ENCODE measurements around the gene PRMT1. TPM values are rescaled to one million over a fixed set of nuclear protein-coding genes. Genes with fewer than 3 reads are reported as not detected.

The PRMT1 gene
- total and polyA plus RNA-seq, 2 of the 13 experiments (the other 11 are each of a cell fraction or from before 2014, with no cell fraction given), result 324 to 374 TPM

DNA sequence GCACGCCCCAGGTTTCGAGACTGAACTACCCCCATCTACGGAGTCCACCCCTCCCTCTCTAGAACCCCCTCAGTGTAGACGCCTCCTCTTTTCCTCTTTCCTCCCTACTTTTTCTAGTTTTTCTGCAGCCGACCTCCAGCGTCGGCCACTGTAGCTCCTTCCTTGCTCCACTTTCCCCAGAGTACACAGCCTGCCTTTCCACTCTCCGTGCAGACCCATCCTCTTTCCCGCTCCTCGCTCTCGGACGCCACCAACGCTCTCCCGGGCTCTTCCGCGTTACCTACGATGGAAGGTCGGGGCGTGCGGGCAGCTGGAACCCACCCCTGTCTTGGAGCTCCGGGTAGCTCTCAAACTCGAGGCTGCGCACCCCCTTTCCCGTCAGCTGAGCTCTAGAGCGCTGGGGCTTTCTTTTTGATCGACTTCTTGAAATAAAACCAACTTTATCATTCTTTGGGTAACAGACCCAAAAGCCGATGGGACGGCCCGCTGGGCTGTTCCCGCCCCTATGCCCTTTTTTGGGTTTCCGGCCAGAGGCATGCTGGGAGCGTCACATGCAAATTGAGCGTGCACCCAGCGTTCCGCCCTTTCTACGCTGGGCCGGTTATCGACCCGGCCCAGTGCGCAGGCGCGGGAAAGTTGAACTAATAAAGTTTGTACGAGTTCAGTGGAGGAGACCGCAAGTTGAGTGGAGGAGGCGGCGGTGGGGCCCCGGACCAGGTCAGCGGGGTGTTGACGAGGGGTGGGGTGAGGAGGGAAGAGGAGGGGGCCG lies 11.5 kb upstream of the PRMT1 start, which contains the start of the genes BCL2L12 and IRF3 (continued):
- TF ChIP-seq MTA3 (CRISPR knock-in tag; IDR thresholded peaks at IDR 0.05) (no peak), CCDC6 (CRISPR knock-in tag; IDR thresholded peaks at IDR 0.05) (no peak), RFX1 (IDR thresholded peaks at IDR 0.05) (no peak), MATR3 (CRISPR knock-in tag; IDR thresholded peaks at IDR 0.05) (no peak), PCBP2 (optimal IDR thresholded peaks at IDR 0.05; ENCODE audit: low read depth, low read length, poor library complexity, severe bottlenecking) (no peak), SMAD3 (CRISPR knock-in tag; IDR thresholded peaks at IDR 0.05) (peak; percentile 29; the same call in 1 of the 2 replicates), ZNF30 (CRISPR knock-in tag; IDR thresholded peaks at IDR 0.05) (no peak), CHD2 (IDR thresholded peaks at IDR 0.05; ENCODE audit: low read depth, low read length) (no peak), WIZ (CRISPR knock-in tag; IDR thresholded peaks at IDR 0.05) (no peak), MED1 (CRISPR knock-in tag; IDR thresholded peaks at IDR 0.05) (no peak), MBD4 (IDR thresholded peaks at IDR 0.05; ENCODE audit: borderline replicate concordance, low read length) (no peak), PTBP1 (IDR thresholded peaks at IDR 0.05; ENCODE audit: low read depth, low read length, poor library complexity, severe bottlenecking) (no peak), CCAR2 (optimal IDR thresholded peaks at IDR 0.05; ENCODE audit: low read depth, low read length) (no peak), SCMH1 (CRISPR knock-in tag; IDR thresholded peaks at IDR 0.05; ENCODE audit: borderline replicate concordance) (no peak), ZNF891 (CRISPR knock-in tag; IDR thresholded peaks at IDR 0.05) (no peak), ZNF383 (CRISPR knock-in tag; IDR thresholded peaks at IDR 0.05; ENCODE audit: borderline replicate concordance) (no peak; the same call in 1 of the 2 replicates), ZBTB20 (CRISPR knock-in tag; IDR thresholded peaks at IDR 0.05; ENCODE audit: borderline replicate concordance, low read depth) (no peak), ZNF496 (CRISPR knock-in tag; IDR thresholded peaks at IDR 0.05; ENCODE audit: insufficient replicate concordance) (no peak), NFKB2 (CRISPR knock-in tag; IDR thresholded peaks at IDR 0.05; ENCODE audit: borderline replicate concordance) (no peak), AKAP8 (CRISPR knock-in tag; IDR thresholded peaks at IDR 0.05) (no peak), ZNF572 (CRISPR knock-in tag; IDR thresholded peaks at IDR 0.05) (no peak), RAD51 (IDR thresholded peaks at IDR 0.05; ENCODE audit: borderline replicate concordance) (no peak), ZNF644 (CRISPR knock-in tag; IDR thresholded peaks at IDR 0.05; ENCODE audit: low read depth) (no peak)
- TF ChIP-seq, protein P1, sequence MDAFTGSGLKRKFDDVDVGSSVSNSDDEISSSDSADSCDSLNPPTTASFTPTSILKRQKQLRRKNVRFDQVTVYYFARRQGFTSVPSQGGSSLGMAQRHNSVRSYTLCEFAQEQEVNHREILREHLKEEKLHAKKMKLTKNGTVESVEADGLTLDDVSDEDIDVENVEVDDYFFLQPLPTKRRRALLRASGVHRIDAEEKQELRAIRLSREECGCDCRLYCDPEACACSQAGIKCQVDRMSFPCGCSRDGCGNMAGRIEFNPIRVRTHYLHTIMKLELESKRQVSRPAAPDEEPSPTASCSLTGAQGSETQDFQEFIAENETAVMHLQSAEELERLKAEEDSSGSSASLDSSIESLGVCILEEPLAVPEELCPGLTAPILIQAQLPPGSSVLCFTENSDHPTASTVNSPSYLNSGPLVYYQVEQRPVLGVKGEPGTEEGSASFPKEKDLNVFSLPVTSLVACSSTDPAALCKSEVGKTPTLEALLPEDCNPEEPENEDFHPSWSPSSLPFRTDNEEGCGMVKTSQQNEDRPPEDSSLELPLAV (CRISPR knock-in tag; conservative IDR thresholded peaks at IDR 0.05; ENCODE audit: low read depth), result no peak
- TF ChIP-seq, protein P2, sequence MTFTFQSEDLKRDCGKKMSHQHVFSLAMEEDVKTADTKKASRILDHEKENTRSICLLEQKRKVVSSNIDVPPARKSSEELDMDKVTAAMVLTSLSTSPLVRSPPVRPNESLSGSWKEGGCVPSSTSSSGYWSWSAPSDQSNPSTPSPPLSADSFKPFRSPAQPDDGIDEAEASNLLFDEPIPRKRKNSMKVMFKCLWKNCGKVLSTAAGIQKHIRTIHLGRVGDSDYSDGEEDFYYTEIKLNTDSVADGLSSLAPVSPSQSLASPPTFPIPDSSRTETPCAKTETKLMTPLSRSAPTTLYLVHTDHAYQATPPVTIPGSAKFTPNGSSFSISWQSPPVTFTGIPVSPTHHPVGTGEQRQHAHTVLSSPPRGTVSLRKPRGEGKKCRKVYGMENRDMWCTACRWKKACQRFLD (CRISPR knock-in tag; IDR thresholded peaks at IDR 0.05; ENCODE audit: borderline replicate concordance), result peak; percentile 78; the same call in 1 of the 2 replicates
- TF ChIP-seq, protein P3, sequence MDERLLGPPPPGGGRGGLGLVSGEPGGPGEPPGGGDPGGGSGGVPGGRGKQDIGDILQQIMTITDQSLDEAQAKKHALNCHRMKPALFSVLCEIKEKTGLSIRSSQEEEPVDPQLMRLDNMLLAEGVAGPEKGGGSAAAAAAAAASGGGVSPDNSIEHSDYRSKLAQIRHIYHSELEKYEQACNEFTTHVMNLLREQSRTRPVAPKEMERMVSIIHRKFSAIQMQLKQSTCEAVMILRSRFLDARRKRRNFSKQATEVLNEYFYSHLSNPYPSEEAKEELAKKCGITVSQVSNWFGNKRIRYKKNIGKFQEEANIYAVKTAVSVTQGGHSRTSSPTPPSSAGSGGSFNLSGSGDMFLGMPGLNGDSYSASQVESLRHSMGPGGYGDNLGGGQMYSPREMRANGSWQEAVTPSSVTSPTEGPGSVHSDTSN (CRISPR knock-in tag; IDR thresholded peaks at IDR 0.05), result no peak
- TF ChIP-seq, protein P4, sequence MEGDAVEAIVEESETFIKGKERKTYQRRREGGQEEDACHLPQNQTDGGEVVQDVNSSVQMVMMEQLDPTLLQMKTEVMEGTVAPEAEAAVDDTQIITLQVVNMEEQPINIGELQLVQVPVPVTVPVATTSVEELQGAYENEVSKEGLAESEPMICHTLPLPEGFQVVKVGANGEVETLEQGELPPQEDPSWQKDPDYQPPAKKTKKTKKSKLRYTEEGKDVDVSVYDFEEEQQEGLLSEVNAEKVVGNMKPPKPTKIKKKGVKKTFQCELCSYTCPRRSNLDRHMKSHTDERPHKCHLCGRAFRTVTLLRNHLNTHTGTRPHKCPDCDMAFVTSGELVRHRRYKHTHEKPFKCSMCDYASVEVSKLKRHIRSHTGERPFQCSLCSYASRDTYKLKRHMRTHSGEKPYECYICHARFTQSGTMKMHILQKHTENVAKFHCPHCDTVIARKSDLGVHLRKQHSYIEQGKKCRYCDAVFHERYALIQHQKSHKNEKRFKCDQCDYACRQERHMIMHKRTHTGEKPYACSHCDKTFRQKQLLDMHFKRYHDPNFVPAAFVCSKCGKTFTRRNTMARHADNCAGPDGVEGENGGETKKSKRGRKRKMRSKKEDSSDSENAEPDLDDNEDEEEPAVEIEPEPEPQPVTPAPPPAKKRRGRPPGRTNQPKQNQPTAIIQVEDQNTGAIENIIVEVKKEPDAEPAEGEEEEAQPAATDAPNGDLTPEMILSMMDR (CRISPR knock-in tag; IDR thresholded peaks at IDR 0.05), result peak; percentile 33; the same call in 1 of the 2 replicates

Data from HepG2 (cell line).